ENCODE data around the gene PTPRN2.

DNA sequence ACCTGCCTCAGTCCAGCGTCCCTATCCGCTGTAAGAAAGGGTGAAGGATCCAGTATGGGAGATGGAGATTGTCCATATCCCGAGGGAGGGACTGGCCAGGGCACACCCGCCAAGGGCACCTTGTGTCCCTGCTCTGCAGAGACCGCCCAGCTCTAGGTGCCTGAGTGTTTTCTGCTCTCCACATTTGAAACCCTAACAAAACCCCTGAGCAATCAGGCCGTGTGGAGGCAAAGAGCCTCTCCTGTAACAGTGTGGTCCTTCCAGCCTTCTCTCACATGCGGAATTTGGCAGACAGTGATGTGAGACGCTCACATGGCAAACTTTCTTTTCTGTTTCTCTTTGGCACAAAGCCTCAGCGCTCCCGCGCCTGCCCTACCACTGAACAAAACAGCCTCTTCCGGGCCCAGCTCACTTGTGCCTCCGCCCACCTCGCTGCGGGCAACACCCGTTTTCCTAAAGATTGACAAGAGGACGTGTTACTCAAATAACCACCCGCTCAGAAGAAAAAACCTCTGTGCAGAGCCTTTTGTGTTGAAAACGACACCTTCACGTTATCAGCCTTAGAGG lies 736.0 kb downstream of the PTPRN2 start:
- TF ChIP-seq, protein P1, sequence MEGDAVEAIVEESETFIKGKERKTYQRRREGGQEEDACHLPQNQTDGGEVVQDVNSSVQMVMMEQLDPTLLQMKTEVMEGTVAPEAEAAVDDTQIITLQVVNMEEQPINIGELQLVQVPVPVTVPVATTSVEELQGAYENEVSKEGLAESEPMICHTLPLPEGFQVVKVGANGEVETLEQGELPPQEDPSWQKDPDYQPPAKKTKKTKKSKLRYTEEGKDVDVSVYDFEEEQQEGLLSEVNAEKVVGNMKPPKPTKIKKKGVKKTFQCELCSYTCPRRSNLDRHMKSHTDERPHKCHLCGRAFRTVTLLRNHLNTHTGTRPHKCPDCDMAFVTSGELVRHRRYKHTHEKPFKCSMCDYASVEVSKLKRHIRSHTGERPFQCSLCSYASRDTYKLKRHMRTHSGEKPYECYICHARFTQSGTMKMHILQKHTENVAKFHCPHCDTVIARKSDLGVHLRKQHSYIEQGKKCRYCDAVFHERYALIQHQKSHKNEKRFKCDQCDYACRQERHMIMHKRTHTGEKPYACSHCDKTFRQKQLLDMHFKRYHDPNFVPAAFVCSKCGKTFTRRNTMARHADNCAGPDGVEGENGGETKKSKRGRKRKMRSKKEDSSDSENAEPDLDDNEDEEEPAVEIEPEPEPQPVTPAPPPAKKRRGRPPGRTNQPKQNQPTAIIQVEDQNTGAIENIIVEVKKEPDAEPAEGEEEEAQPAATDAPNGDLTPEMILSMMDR (conservative IDR thresholded peaks at IDR 0.05) = no peak
- TF ChIP-seq EZH2 (IDR thresholded peaks at IDR 0.05; ENCODE audit: low read depth) = no peak

Data from PC-9 (cell line).